NCI-H1436 treated with DMSO at 0.1 percent for 48 hours (cell line): Measurements from ENCODE around the gene ITPA.

Experiments used
- DNase-seq: peaks from one replicate; lab custom pipeline; 2025; lab: John Stamatoyannopoulos, UW

The ITPA gene

DNA sequence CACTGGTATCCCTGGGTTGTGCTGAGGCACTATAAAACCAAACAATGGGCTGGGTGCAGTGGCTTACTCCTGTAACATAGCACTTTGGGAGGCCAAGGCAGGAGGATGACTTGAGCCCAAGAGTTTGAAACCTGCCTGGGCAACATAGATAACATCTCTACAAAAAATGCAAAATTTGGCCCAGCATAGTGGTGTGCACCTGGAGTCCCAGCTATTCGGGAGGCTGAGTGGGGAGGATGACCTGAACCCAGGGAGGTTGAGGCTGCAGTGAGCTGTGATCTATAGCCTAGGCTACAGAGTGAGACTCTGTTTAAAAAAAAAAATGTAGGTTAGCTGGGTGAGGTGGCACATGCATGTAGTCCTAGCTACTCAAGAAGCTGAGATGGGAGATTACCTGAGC, 37.4 kb downstream of the ITPA start:
- no peak for DNase-seq

DNA sequence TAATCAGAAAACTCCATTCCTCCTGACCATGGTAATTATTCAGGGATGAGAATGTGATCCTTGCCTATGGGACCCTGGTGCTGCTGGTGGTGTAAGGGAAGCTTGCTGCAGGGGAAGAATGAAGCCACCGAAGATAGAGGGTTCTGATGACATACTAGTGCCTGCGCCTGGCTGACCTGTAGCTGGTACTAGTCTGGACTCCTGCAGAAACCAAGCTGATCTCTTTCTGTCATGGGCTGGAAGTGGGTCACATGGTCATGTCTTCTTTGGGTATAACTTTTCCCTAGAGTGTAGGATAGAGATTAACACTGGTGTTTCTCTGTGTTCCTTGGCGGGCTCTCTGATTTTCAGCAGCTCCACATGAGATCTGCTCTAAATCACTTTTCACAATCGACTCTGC, 38.3 kb downstream of the ITPA start:
- no peak for DNase-seq

DNA sequence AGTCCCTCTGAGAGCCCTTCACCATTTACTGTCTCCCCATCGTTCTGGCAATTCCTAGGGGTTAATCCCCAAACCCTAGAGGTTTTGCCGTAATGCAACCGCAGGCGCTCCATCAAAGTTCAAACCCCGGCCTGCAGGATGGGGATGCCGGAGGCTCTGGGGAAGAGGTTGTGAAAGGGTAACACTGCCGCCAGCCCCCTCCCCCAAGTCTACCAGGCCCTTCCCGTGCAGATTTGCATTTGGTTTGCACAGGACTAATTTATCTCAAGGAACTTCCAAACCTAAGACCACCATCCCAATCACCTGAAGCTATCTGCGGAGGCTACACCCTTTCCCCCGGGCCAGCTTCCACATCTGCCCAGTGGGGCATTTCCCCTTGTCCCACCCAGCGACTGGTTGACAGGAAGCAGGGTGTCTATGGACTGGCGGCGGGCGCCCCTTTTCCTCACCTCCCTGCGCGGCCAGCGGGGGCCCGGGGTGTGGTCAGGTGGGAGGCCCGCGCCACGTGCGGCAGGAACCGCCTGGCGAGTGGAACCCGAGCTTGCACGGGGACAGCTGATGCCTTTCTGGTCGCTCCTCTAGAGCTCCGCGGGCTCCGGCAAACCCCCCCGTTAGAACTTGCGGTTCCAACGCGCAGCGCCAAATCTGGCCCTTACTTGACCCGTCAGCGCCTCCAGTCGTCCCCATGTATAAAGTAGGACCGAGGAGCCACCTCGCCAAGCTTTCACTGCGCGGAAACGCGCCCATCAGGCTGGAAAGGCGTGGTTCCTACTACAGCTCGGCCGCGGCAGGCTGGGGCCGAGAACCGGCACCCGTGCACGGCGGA, 39.1 kb downstream of the ITPA start:
- no peak for DNase-seq

DNA sequence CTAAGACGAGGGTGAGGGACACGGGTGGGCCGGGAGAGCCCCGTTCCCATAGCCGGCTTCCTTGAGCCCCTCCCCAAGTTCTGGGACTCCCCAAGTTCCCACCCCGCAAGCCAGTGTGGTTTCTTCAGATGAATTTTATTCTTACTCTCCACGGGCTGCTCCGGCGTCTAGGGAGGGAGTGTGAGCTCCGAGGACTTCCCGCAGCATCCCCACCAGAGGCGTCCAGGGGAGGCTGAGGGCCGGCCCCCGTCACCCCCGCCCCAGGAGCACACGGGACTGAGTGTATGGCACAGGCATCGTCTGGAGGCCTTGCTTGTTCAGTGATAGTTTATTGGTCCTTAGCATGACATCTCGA, 39.7 kb downstream of the ITPA start:
- no peak for DNase-seq

DNA sequence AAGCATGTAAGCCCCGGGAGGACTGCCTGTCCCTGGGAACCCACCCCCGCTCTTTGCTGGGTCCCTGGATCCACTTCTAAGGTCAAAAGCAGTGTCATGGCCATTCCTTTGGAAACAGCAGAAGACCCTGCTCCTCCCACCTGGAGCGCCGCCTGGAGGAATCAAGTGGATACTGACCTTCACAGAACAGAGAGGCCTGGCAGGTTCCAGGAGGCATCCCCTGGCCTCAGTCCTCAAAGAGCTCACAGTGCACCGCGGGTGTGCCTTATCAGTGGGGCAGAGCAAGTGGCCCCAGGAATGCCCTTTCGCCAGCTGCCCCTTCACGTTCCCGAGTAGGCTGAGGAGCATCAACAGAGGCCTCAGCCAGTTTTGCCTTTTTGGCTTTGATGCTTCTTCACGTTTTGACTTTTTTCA, 40.8 kb downstream of the ITPA start:
- no peak for DNase-seq

DNA sequence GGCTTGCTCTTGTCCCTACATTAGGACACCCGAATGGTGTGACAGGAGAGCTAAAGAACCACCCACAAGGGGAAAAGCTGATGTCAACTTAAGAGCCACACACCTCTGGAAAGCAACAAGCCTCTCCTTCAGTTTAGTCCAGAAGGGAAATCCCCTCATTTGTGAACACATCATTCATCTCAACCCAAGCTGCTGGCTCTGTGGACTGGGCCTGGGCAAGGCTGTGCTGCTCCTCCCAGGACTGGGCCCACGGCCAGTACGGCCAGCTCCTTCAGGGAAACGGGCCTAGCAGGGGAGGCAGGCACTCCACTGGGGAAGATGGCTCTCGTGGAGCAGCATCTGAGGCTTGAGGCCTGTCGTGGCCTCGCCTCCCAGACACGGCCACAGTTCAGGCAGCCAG, 42.5 kb downstream of the ITPA start:
- DNase-seq = no peak

DNA sequence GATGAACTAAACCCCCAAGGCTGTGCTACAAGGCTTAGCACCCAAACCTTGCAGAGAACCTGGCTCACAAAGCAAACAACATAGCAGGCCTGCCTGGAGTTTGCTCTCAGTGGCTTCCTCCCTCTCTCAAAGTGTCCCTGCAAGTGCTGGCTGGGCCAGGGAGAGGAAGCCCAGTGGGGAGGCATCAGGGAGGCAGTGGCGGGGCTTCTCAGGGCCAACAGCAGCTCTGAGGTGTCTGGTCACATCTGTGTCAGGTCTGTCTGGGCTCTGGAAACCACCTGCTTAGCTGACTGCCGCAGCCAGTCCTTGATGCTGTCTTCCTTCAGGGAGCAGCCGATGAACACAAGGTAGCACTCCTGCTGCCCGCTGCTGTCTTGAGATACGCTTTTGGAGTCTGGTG, 46.4 kb downstream of the ITPA start:
- DNase-seq = no peak

DNA sequence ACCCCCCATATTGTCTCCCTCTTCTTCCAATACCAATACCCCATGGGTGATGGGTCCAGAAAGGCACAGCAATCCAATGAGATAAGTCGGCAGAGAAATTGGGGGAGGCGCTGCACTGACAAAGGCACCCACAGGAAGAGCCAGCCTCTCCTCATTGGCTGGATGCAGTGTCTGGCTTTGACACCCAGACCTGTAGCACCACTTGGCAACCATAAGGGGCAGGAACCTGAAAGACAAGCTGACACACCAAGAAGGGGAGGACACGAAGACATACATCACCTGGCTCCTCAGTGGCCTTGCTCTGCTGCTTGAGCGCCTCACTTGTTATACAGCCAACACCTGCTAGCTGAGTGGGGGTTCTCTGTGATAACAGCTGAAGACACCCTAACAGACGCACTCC, 49.1 kb downstream of the ITPA start:
- DNase-seq = no peak

DNA sequence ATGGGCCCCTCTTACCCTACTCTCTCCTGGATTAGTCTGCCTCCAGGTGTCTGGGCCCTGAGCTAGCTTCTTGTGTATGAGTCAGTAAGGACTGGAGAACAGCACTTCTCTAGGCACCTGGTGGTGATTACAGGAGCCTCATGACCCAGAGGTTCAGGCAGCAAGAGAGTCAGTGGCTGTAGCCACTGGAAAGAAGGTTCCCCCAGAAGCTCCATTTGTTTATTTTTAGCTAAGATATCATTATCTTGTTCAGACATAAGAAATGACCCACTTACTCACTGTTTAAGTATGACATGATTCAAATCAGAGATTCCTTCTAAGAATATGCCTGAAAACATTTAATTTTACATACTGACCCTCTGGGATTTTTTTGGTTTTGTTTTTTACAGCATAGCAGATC, 53.3 kb downstream of the ITPA start:
- no peak for DNase-seq

DNA sequence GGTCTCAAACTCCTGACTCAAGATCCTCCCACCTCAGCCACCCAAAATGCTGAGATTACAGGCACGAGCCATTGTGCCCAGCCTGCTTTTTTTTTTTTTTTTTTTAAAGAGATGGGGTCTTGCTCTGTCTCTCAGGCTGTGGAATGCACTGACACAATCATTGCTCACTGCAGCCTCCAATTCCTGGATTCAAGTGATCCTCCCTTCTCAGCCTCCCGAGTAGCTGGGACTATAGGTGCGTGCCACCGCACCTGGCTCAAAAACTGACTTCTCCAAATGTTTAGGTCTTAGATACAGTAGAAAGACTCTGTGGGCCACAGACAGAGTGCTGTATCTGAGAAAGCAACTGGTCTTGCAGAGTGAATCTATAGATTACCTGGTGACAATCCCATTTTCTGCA, 60.8 kb downstream of the ITPA start:
- no peak for DNase-seq

DNA sequence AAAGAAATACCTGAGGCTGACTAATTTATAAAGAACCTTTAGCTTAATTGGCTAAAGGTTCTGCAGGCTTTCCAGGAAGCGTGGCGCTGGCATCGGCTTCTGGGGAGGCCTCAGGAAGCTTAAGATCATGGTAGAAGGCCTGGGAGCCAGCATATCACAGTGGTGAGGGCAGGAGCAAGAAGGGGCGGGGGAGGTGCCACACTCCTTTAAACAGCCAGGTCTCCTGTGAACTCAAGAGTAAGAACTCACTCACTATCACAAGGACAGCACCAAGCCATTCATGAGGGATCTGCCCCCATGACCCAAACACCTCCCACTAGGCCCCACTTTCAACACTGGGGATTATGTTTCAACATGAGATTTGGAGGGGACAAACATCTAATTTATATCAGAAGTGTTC, 64.1 kb downstream of the ITPA start:
- no peak for DNase-seq
